Heart left ventricle (tissue), 16 donors: ENCODE data around the gene DNAJC25. TPM values are rescaled to one million over a fixed set of nuclear protein-coding genes. Genes with fewer than 3 reads are reported as not detected.
"Not testable (repeated sequence)": the region's sequence is repeated elsewhere in the genome, so short reads cannot be mapped to it uniquely, and the experiment has no call there.

Experiments used
- ATAC-seq, 4 donors: fragments of 200-7000 bp; cut with Tn5 transposase; one replicate each; pipeline ENCODE4 v1.9.1; 2020 to 2022; ENCODE audit warnings: moderate library complexity in 4 of 4, mild to moderate bottlenecking in 3 of 4, moderate number of reproducible peaks in 1 of 4
- DNase-seq, 5 donors: peaks; one replicate each; pipeline ENCODE4 v3.0.0-alpha.2; 2020
- H3K27ac ChIP-seq, 12 donors: fragments of 200-600 bp; sonication (generic) in 4 of 12; one replicate each; pipeline versions ENCODE4 v1.5.0 to v1.8.0; 2016 to 2022; ENCODE audit warnings: mild to moderate bottlenecking in 2 of 12
- H3K27me3 ChIP-seq, 9 donors: fragments of 200-600 bp; sonication (generic) in 2 of 9; one replicate each; pipeline versions ENCODE4 v1.5.1 to v1.8.0; 2016 to 2022; ENCODE audit warnings: mild to moderate bottlenecking in 3 of 9
- H3K36me3 ChIP-seq, 9 donors: fragments of 200-600 bp; sonication (generic) in 2 of 9; one replicate each; pipeline versions ENCODE4 v1.5.0 to v1.8.0; 2018 to 2022; ENCODE audit warnings: mild to moderate bottlenecking in 2 of 9
- H3K4me1 ChIP-seq, 12 donors: fragments of 200-600 bp; sonication (generic) in 4 of 12; one replicate each; pipeline versions ENCODE4 v1.5.0 to v1.8.0; 2016 to 2022; ENCODE audit warnings: mild to moderate bottlenecking in 3 of 12
- H3K4me3 ChIP-seq, 12 donors: fragments of 200-600 bp; sonication (generic) in 4 of 12; one replicate each; pipeline versions ENCODE4 v1.5.0 to v1.8.0; 2017 to 2022; ENCODE audit warnings: mild to moderate bottlenecking in 9 of 12, moderate library complexity in 4 of 12
- H3K9me3 ChIP-seq, 12 donors: fragments of 200-600 bp; sonication (generic) in 4 of 12; one replicate each; pipeline versions ENCODE4 v1.5.0 to v1.8.0; 2016 to 2022; ENCODE audit warnings: mild to moderate bottlenecking in 1 of 12
- POLR2A ChIP-seq, 2 donors: fragments of 450-650 bp; IDR thresholded peaks; one replicate each; pipeline ENCODE4 v1.6.1; 2017; ENCODE audit warnings: antibody characterized with exemption in 2 of 2, mild to moderate bottlenecking in 2 of 2, moderate library complexity in 2 of 2
- WGBS, 4 donors: extraction: QIAGEN DNeasy Blood & Tissue Kit in 2 of 4; methylation state at CpG; one replicate each; pipeline versions ENCODE4 v1.1.5 to v1.1.7; 2013 to 2018; 5-methylcytosine and 5-hydroxymethylcytosine counted together
- intact Hi-C, 10 donors: fragments of 100-400 bp; cut with DNase I; formaldehyde crosslinking; loops; one replicate each; pipeline versions ENCODE4 v1.11.1 to v1.14.2; 2022
- polyA plus RNA-seq, 2 donors: library from polyadenylated mRNA; stranded (reverse); fragments of 200-250 nt; gene quantifications; one replicate each; pipeline ENCODE4 v1.2.3, GENCODE V29; 2013
- total RNA-seq, 9 donors: library from RNA; depleted of rRNA in 2 of 9; stranded (reverse); fragments of >200 nt in 2 of 9; fragmentation: NEBNext Ultra II Directional in 3 of 9; extraction: Animal tissue kit (Norgen Biotek cat#: 25700) in 3 of 9; gene quantifications; one replicate each; pipeline versions ENCODE4 v1.1.0 to v1.2.4, GENCODE V29; 2016 to 2023
- TF ChIP-seq, protein P1 (sequence below), 12 donors: fragments of 200-600 bp; sonication (generic) in 4 of 12; IDR thresholded peaks; one replicate each; pipeline versions ENCODE4 v1.5.0 to v1.8.0; 2018 to 2022; ENCODE audit warnings: antibody characterized with exemption in 12 of 12, mild to moderate bottlenecking in 5 of 12
- donor health status: ischemic (EF 13 %, LVEDD 7.1; RV severe dilation, severe dysfunction).
- donor health status: healthy with polysubstance abuse.
- donor health status: DM: no; HTN: yes; CAD: no.
- donor health status: DM: no; HTN: no; CAD: no.
- donor health status: ischemic (EF 25% LVEDD 6.9; RV normal size, moderate dysfunction).
- donor health status: ischemic (EF 25% LVEDD 5.7; RV mildly dilated, moderate dysfunction).
- donor health status: healthy.
- donor health status: DM: yes; HTN: yes; CAD: no.
- donor health status: ischemic (EF 35%, LVEDD 5.7; RV mildly dilated, moderate dysfunction).
- donor health status: nonischemic (EF 11% LVEDD 7.7; RV severe dilation, severe dysfunction).
- donor health status: DM: yes; HTN: yes; CAD: no.
- donor health status: PGD.
- donor health status: ischemic (EF 29% LVEDD 5.4; RV normal size, mild dysfunction).
- donor health status: nonischemic (EF 23%, LVEDD 6.1; RV moderate dilation, normal function).

Gene DNAJC25
- total and polyA plus RNA-seq, 11 donors: 3.8 to 8.2 (median 5.0) TPM

DNA sequence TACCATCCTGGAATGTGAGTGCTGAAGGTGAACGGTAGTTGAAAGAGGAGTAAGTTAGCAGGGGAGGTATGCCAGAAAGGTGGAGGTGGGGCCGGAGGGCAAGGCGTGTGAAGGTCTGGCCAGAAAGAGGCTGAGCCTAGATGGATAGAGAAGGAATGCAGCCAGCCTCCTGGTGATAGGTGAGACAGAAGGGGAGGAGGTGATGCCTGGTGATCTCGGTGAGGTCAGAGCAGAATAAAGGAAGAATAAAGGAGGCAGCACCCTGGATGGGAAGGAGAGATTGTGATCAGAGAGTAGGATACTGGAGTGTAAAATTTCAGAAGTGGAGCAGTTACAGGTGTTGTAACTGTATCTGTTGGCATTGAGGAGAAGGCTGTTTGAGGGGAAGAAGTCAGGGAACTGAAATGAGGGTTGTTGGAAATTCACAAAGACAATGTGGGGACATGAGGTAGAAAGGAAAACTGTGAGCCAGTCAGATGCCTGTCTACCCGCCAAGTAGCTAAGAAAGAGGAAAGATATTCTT is 32.2 kb downstream of the DNAJC25 start:
- Histone ChIP-seq H3K4me1 (peaks cover 0 to 25% (median 14%) of the 10 kb centered on the region in 12 donors), H3K27me3 (no peaks in the 10 kb centered on the region), H3K4me3 (peak overlapping the region in 5 of 12 donors; percentile 70 to 97 (median 78)), H3K36me3 (peaks cover 0 to 35% (median 15%) of the 10 kb centered on the region in 9 donors), H3K27ac (peak overlapping the region in 2 of 12 donors; percentile 86 to 89), H3K9me3 (no peaks in the 10 kb centered on the region)
- ATAC-seq (no peak), DNase-seq (no peak)
- intact Hi-C loops: no loop called here
- TF ChIP-seq, protein P1, sequence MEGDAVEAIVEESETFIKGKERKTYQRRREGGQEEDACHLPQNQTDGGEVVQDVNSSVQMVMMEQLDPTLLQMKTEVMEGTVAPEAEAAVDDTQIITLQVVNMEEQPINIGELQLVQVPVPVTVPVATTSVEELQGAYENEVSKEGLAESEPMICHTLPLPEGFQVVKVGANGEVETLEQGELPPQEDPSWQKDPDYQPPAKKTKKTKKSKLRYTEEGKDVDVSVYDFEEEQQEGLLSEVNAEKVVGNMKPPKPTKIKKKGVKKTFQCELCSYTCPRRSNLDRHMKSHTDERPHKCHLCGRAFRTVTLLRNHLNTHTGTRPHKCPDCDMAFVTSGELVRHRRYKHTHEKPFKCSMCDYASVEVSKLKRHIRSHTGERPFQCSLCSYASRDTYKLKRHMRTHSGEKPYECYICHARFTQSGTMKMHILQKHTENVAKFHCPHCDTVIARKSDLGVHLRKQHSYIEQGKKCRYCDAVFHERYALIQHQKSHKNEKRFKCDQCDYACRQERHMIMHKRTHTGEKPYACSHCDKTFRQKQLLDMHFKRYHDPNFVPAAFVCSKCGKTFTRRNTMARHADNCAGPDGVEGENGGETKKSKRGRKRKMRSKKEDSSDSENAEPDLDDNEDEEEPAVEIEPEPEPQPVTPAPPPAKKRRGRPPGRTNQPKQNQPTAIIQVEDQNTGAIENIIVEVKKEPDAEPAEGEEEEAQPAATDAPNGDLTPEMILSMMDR (IDR thresholded peaks at IDR 0.05): no peak
- TF ChIP-seq POLR2A (IDR thresholded peaks at IDR 0.05): no peak
- 72 to 82% (median 77%) methylated on average over 5 of the region's 5 CpGs for WGBS, 4 donors

- WGBS, 4 donors: 82 to 98% (median 92%) methylated on average over 1 of the region's 1 CpG
- ATAC-seq: no peak
- intact Hi-C loops: no loop called here
Observed at GRCh38 chr9:111668026-111668573, 37.0 kb downstream of the DNAJC25 start.

GRCh38 chr9:111668601-111669000 is 37.5 kb downstream of the DNAJC25 start:
- H3K27ac ChIP-seq, DNase-seq, H3K27me3 ChIP-seq, H3K9me3 ChIP-seq, H3K4me1 ChIP-seq, ATAC-seq, intact Hi-C loops, H3K4me3 ChIP-seq: not testable (repeated sequence)
- 88 to 94% (median 91%) methylated on average over 11 of the region's 11 CpGs for WGBS, 4 donors
- peaks cover 0 to 67% (median 38%) of the 10 kb centered on the region in 9 donors for H3K36me3 ChIP-seq

More at GRCh38 chr9:111668026-111668573, 37.0 kb downstream of the DNAJC25 start:
- Histone ChIP-seq H3K27me3 (no peaks in the 10 kb centered on the region), H3K27ac (no peak overlapping the region), H3K4me3 (no peak overlapping the region), H3K4me1 (peaks cover 0 to 11% (median 3%) of the 10 kb centered on the region in 12 donors), H3K9me3 (no peaks in the 10 kb centered on the region), H3K36me3 (peaks cover 0 to 67% (median 38%) of the 10 kb centered on the region in 9 donors)
- no peak for DNase-seq
- no peak for TF ChIP-seq POLR2A (IDR thresholded peaks at IDR 0.05)
- TF ChIP-seq, protein P1 (IDR thresholded peaks at IDR 0.05): no peak

DNA sequence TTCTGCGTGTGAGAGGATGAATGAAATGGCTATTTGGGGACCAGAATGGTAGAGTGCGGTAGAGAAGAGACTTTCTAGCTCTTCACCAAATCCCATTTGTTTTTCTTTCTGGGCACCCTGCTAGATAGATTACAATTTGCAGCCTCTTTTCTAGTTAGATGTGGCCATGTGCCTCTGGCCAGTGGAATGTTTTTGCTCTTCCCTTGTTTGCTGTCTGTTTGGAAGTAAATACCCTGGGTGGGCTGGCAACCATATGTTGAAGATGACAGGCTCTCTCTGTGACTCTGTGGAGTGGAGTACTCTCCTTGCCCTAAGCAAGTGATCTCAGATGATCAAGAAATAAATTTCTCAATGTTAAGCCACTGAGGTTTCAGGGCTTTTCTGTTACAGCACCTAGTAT is 43.2 kb downstream of the DNAJC25 start:
- H3K4me1 ChIP-seq: no peaks in the 10 kb centered on the region
- 86 to 96% (median 92%) methylated on average over 2 of the region's 2 CpGs for WGBS, 4 donors
- ATAC-seq (no peak), DNase-seq (no peak)
- peaks cover 0 to 45% (median 21%) of the 10 kb centered on the region in 9 donors for H3K36me3 ChIP-seq
- H3K9me3 ChIP-seq: no peaks in the 10 kb centered on the region
- intact Hi-C loops: no loop called here
- no peaks in the 10 kb centered on the region for H3K27me3 ChIP-seq
- H3K27ac ChIP-seq: no peak overlapping the region
- TF ChIP-seq, protein P1 (IDR thresholded peaks at IDR 0.05): no peak
- TF ChIP-seq POLR2A (IDR thresholded peaks at IDR 0.05): no peak
- H3K4me3 ChIP-seq: no peak overlapping the region
